ENCODE measurements around the gene ELN. TPM values are rescaled to one million over a fixed set of nuclear protein-coding genes. Genes with fewer than 3 reads are reported as not detected.

Gene ELN
- total and polyA plus RNA-seq, 2 of the 8 experiments (the other 6 are each of a cell fraction or from before 2014, with no cell fraction given), result 5.1 to 5.6 TPM

- 91% methylated on average over 13 of the region's 18 CpGs; no CpG with 5 or more reads in 1 of the 2 experiments for WGBS, 2 experiments (ENCODE audit: extremely low coverage in 1 of 2, insufficient coverage in 1 of 2, insufficient read length in 1 of 2, insufficient replicate concordance in 2 of 2, low coverage in 1 of 2, low lambda C conversion rate in 2 of 2, missing lambda C conversion rate in 1 of 2)
- Histone ChIP-seq H3K27ac (ENCODE audit: low read depth, low read length) (no peak overlapping the region), H3K23me2 (ENCODE audit: low read depth, low read length) (no peaks in the 10 kb centered on the region; the same call in 1 of the 2 replicates), H3K27me3 (replicated peaks in 1 of 4; ENCODE audit: control insufficient read depth in 3 of 4, extremely low read depth in 1 of 4, insufficient read depth in 3 of 4, low read length in 3 of 4) (peaks cover 0 to 9% (median 4%) of the 10 kb centered on the region in 4 experiments; a peak in 3 of 7 replicates), H2BK20ac (ENCODE audit: low read length) (no peak overlapping the region), H4K91ac (replicated peaks; ENCODE audit: insufficient read length, low read length) (no peak overlapping the region), H3K79me1 (ENCODE audit: low read depth, low read length) (no peaks in the 10 kb centered on the region), H3K4me3 (ENCODE audit: extremely low read depth in 1 of 4, insufficient read depth in 2 of 4, low read depth in 3 of 4, low read length in 4 of 4) (no peak overlapping the region), H2BK5ac (ENCODE audit: low read depth, low read length) (0 out of 2 replicates have a peak overlapping the region, but pooled peaks have one; percentile 20), H3K23ac (ENCODE audit: insufficient read length) (no peak overlapping the region), H3K4ac (replicated peaks; ENCODE audit: insufficient read length, low read depth, low read length) (no peak overlapping the region), H3K36me3 (ENCODE audit: control insufficient read depth in 2 of 4, insufficient read depth in 4 of 4, low read length in 3 of 4) (no peaks in the 10 kb centered on the region), H3K56ac (replicated peaks; ENCODE audit: insufficient read length, low read depth, low read length) (no peak overlapping the region), H3K4me2 (ENCODE audit: insufficient read depth in 1 of 2, low read depth in 2 of 2, low read length in 2 of 2) (no peak overlapping the region), H3K79me2 (ENCODE audit: control insufficient read depth in 1 of 2, insufficient read depth in 2 of 2, low read length in 2 of 2) (no peaks in the 10 kb centered on the region), H2BK15ac (ENCODE audit: low read length) (0 out of 2 replicates have a peak overlapping the region, but pooled peaks have one; percentile 66), H2AK5ac (ENCODE audit: low read depth, low read length) (peak overlapping the region; percentile 94; the same call in 1 of the 2 replicates), H4K5ac (ENCODE audit: insufficient read length, low read depth, low read length) (no peak overlapping the region), H3K9me3 (ENCODE audit: insufficient read depth in 2 of 2, low read depth in 1 of 2, low read length in 1 of 2) (no peaks in the 10 kb centered on the region), H3K4me1 (replicated peaks in 1 of 4; ENCODE audit: control insufficient read depth in 3 of 4, insufficient read depth in 4 of 4, low read length in 3 of 4) (peaks cover 0 to 31% (median 18%) of the 10 kb centered on the region in 4 experiments; a peak in 6 of 7 replicates), H4K20me1 (replicated peaks in 1 of 2; ENCODE audit: control insufficient read depth in 1 of 2, insufficient read depth in 2 of 2, low read length in 2 of 2) (no peaks in the 10 kb centered on the region), H3K14ac (ENCODE audit: insufficient read length) (no peak overlapping the region), H2BK120ac (replicated peaks; ENCODE audit: low read depth, low read length) (no peak overlapping the region), H2BK12ac (ENCODE audit: low read depth, low read length) (peak overlapping the region; percentile 19; the same call in 1 of the 2 replicates), H4K8ac (ENCODE audit: extremely low read depth, insufficient read depth, low read length) (no peak overlapping the region), H3K9ac (replicated peaks in 1 of 4; ENCODE audit: extremely low read depth in 1 of 4, low read depth in 3 of 4, low read length in 3 of 4) (peak overlapping the region in 1 of 4 experiments; percentile 5; a peak in 1 of 7 replicates), H2AFZ (ENCODE audit: low read length) (no peak overlapping the region), H3K18ac (ENCODE audit: extremely low read depth, low read length) (no peak overlapping the region)
- CTCF ChIA-PET (ENCODE audit: partially characterized antibody), result interaction anchor here (0.5 to 10.9 kb wide), 8 partner anchors 9 to 376 kb away, joined by 3 to 145 read pairs (median 4); no protein-coding TSS in a partner anchor
- DNase-seq (ENCODE audit: low read depth in 1 of 2, low spot score in 2 of 2) (no peak), FAIRE-seq (no peak)
- POLR2A ChIA-PET (ENCODE audit: partially characterized antibody), result interaction anchor here (0.6 to 1.2 kb wide), 3 partner anchors 10 to 428 kb away, joined by 3 to 5 read pairs (median 5); no protein-coding TSS in a partner anchor
- TF ChIP-seq CBX5 (IDR thresholded peaks at IDR 0.05; ENCODE audit: low read depth, low read length) (no peak), GABPA (IDR thresholded peaks at IDR 0.05; ENCODE audit: borderline replicate concordance, insufficient read depth, low read length) (no peak), RAD21 (IDR thresholded peaks at IDR 0.05 in 1 of 2, conservative IDR thresholded peaks at IDR 0.05 in 1 of 2; ENCODE audit: low read depth in 2 of 2, low read length in 2 of 2) (no peak), ATF2 (IDR thresholded peaks at IDR 0.05; ENCODE audit: low read length) (no peak), BCL11A (IDR thresholded peaks at IDR 0.05; ENCODE audit: low read depth in 2 of 2, low read length in 2 of 2) (no peak), EZH2 (IDR thresholded peaks at IDR 0.05; ENCODE audit: low read depth, low read length, severe bottlenecking) (no peak), HDAC2 (IDR thresholded peaks at IDR 0.05; ENCODE audit: borderline replicate concordance in 1 of 2, low read depth in 2 of 2, low read length in 2 of 2) (no peak), RNF2 (IDR thresholded peaks at IDR 0.05; ENCODE audit: borderline replicate concordance, low read depth, low read length, missing control alignments, poor library complexity, severe bottlenecking) (no peak)
Observed at GRCh38 chr7:74029089-74029785, 1.3 kb downstream of the ELN start.
